NCI-H146 (cell line): ENCODE measurements around the gene AFMID.
"Not testable (repeated sequence)": the region's sequence is repeated elsewhere in the genome, so short reads cannot be mapped to it uniquely, and the experiment has no call there.

ENCODE experiments used
- DNase-seq: peaks from one replicate; lab custom pipeline; 2025; lab: John Stamatoyannopoulos, UW

The AFMID gene

DNA sequence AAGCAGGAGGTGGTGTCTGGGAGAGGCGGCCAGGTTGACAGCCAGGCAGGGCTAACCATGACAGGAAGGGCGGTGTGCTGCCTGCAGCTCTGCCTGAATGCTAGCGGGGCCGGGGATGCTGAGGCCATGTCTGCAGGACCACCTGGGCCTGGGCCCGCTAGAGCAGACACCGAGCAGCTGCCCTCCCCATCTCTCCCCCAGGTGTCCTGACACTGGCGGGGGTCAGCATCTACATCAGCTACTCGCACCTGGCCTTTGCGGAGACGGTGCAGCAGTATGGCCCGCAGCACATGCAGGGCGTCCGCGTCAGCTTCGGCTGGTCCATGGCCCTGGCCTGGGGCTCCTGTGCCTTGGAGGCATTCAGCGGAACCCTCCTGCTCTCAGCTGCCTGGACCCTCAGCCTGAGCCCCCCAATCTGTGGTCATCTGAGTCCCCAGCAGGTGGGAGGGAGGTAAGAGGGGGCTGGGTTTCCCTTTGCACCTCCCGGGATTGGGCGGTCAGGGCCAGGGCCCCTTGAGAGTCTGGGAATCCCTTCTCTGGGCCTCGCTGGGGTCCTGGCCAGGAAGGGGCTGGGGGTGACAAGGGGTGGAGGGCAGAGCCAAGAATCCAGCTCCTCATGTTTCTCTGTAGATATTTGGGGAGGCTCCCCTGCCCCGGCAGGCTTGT is 51.8 kb downstream of the AFMID start:
- no peak for DNase-seq

DNA sequence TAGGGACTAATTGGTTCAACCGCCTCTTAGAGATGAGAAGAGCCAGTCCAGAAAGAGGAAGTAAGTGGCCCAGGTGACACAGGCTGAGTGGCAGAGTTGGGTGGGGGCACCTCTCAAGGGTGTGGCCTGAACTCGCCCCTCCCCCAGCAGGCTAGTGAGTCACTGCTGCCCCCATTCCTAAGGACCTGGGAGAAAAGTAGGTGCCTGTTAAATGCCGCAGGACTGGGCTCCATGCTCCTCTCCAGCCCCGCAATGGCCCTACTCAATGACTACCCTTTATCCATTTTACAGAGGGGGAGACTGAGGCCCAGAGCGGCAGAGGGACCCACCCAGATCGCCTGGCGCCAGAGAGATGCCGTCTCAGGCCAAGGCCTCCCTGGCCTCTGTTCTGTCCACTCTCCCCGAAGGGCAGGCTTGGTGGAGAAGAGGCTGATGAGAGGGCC is 52.3 kb downstream of the AFMID start:
- DNase-seq, result no peak

DNA sequence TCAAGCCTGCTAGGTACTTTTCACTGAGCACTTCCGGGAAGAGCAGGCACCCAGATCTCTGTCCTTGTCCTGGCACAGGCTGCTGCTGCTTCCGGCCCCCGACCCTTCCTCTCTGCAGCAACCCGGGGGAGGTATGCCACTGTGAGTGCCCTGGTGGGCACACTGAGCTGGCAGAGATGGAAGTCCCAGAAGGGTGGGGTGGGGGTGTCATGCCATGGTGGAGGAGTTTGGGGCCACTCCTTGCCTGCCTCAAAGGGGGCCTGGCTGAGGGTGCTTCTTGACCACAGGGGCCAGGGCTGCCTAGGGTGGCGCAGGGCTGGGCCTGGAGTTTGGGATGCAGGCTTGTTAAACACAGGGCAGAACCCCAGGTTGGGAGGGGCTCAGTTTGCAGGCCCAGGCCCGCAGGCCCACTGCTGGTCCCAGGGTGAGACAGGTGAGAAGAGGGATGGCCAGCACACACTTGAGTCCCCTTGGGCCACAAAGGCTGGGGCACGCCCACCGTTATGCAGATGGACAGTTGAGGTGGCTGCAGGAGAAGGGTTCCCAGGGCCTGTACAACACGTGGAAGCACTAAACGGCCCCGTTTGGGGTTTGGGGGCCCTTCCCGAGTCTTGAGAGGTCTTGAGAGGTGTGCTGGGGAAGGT is 53.0 kb downstream of the AFMID start:
- no peak for DNase-seq

DNA sequence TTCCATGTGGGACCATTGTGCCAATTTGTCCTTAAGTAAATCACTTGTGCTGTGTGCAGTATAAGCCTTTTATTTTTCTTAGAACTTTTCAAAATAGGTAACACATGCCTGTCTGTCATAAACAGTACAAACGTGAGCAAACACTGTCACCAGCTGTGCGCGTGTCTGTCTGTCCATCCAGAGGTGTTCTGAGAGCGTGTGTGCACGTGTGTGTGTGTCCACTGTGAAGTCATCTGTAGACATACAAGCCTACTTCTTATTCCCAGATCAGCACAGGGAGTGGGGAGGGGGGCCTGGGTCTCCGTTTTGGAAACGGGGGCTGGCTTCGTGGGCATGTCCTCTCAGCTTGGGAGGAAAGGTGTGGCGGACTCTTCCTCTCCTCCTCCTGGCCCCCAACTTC is 53.7 kb downstream of the AFMID start:
- DNase-seq, result no peak

DNA sequence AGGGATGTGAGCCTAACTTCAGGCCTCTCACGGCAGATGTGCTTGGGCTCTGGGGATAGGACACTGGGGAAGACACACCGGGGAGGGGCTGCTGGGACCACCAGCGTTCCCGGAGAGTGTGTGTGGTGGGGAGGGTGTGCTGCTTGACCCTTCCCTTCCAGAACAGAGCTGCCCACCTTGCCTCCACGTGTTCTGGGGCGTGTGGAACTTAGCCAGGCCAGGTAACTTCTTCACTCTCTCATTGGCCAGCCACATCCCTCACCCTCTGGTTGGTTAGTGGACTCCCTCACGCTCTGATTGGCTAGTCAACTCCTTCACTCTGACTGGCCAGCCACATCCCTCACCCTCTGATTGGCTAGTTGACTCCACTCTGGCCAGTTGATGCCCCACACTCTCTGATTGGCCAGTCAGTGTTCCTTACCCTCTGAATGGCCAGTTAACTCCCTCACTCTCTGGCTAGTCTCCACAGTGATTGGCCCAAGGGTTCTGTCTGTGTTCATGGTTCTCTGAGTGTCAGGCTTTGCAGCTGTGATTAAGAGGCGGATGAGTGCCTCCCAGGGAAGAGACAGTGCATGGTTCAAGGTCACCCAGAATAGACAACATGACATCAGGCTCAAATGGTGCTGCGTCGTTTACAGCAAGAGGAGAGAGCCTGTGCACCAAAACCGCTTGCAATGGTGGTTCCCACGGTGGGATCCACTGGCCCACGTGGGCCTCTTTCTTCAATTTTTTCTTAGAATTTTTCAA is 54.3 kb downstream of the AFMID start:
- peak; percentile 34 for DNase-seq

DNA sequence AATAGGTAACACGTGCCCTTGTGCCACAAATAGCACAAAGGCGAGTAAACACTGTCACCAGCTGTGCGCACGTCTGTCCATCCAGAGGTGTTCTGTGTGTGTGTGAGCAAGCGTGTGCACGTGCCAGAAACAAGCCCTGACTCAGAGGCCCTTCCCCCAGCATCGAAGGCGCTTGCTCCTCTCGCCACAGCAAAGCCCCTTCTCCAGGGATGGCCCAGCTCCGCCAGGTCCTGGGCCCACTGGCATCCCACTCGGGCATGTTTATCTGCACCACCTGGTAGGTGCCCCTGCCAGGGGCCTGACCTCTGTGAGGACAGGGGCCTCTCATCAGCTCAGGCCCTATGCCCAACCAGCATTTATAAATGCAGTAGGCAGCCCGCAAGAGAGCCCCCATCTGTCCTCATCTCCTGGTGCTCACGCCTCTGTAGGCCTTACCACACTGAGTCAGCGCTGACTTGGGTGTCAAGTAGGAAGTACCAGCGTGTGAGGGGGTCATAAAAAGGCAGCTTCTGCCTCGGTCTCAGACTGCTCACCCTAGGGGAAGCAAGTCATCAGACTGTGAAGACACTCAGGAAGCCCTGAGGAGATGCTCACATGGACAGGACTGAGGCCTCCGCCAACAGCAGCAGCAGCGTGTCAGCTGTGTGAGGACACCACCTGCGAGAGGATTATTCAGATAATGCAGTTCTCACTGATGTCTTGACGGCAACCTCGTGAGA is 55.0 kb downstream of the AFMID start:
- DNase-seq, result no peak

DNA sequence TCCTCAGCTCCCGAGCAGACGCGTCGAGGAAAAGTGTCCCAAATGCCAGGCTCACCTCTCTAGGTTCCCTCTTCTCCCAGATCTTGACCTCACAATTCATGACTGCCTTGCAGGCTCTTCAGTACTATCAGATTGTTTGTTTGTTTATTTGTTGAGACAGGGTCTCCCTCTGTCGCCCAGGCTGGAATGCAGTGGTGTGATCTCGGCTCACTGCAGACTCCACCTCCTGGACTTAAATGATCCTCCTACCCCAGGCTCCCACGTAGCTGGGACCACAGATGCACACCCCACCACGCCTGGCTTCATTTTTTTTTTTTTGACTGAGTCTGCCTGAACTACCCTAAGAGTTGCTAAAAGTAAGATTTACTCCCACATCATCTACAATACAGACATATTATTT is 60.1 kb downstream of the AFMID start:
- no peak for DNase-seq

DNA sequence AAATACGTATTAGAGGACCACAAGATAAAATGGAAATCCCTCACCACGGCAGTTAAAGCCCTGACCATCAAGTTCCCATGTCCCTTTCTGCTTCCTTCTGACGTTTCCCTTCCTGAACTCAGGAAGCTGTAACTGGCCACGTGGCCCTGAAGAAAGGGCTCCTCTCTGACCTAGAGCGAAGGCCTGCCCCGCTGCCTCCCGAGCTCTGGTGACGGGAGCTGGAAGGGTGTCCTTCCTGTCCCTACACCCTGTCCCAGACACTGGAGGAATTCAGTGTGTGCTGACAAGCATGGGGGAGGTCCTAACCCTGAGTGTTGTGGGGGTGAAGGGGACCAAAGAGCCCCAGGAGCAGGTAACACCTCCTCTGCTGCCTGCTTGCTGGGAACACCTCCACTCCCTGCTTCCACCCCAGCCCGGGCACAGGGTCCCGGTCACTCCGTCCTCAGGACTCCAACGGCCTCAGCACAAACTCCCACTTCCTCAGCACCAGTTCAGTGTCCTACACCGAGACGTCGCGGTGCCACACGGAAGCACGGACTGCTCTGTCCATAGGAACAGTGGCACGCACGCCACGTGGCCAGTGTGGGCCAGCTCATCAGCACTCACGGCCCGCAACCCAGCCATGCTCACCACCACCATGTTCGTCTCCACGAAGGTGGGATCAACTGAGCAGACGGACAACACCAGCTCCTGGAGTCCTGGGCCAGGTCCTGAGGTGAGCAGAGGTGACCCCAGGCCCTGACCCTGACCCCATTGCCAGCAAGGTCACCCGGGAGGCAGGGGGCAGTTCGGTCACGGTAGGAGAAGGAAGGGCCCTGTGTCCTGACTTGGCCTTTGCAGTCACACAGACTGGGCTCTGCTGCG is 61.1 kb downstream of the AFMID start:
- no peak for DNase-seq

DNA sequence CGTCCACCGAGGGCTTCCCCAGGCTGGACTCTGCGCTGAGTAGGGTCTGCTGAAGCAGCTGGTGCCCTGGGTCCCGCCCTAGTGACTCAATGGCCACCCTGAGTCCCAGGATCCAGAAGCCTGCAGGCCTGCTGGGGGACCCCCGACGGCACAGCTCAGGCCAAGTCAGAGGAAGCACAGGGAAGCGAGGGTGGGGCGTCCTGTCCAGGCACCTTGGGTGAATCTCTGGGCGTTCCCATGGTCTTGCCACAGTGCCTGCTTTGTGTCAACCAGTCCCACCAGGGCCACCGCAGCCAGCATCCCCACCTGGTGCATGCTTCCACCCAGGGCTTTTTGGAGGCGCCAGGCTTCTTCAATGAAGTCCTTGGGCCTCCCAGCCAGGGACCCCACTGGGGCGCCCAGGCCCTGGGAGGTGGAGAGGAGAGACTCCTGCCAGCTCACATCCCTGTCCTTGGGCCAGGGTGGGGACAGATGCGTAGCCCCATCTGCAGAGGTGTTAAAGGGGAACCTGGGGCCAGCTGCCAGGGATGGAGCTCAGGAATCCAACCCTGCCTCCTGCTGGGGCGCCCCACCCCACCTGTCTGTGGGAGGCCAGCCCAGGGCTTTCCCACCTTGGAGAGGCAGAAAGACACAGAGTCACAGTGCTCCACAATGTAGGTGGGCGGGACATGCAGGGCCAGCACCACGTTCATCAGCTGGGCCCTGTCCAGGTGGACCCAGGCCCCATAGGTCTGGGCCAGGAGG is 62.1 kb downstream of the AFMID start:
- DNase-seq, result no peak

DNA sequence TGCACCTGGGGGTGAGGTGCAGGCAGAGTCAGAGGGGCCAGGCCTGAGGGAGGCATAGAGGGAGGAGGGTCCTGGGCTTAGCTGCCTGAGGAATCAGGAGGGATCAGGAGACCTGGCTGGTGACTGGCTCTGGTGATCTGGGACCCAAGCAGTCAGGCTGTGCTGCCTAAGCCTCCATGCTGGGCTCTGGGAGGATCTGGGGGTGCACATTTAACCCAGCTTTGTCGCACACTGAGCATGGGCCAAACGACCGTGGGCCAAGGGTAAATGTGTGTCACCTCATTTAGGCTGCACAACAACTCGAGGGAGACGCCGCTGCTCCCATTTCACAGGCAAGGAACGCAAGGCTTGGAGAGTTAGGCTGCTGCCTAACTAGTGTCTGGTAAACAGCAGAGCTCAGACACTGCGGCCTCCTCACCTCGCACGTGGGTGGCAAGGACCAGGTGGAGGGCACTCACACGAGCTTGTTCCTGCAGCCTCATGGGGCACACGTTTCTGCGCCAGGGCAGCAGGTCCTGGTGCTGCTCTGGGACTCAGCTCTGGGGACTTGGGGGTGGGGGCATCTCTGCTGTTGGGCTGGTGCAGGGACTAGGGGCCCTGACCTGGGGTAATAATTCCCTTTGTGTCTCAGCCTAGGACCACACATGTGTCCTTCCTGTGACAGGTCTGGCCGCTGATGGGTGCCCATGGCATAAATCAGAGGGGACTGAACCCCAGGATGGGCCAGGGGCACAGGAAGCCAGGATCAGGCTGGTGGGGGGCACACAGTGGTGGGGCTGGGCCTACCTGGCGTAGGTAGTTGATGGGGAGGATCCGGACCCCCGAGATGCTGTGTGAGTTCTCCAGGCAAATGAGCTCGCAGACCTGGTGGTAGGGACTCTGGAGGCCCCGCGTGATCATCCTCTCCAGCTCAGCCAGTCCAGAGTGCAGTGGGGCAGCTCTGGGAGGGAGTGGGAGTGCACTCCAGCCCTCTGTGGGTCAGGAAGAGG is 63.0 kb downstream of the AFMID start:
- DNase-seq, result no peak

DNA sequence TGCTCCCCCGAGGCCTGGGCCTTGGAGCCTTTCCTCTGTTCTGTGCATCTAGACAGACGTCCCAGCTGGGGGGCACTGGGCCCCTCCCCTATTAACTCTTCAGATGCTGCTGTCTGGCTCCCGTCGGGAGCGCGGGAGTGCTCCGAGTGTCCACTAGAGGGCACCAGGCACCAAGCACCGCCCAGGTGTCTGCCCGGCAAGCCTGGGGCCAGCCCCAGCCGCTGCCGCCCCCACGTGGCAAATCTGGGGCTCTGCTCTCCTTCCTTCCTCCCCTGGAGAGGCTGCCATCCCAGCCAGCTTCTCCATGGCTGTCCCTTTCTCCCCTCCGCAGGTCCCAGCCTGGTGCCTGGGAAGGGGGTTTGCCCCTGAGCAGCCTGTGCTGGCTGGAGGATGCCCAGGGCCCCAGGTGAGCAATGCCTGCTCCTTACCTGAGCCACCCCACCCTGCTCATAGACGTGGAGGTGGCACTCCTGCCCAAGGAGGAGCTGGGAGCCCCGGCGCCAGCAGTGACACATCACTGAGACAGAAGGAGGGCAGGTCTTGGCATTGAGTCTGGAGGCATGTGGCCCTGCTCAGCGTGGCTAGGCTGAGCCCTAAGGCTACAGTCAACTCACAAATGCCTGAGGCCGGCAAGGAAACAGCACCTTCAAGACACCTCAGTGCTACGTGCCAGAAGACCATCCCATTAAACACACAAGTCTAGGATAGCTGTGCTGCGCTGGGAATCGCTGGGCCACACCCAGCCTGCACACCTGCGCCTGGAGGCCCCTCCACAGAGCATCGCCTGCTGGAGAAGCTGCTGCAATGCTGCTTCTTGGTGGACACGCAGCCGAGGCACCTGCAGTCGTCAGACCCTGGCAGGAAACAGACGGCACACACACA is 64.0 kb downstream of the AFMID start:
- peak; percentile 83 for DNase-seq

DNA sequence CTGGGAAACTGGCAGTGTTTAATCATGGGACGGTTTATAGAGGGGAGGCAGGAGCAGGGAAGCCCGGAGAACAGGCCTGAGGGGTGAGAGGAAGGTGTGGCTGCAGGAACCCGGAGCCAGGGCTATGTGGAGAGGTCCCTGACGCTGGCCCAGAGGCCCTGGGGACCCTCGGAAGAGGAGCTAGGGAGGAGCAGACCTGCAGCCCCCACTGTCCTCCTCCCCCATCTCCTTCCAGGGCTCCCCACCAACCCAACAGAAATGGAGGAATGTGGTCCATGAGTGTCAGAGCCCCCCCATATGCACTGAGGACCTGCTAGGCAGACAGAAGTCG is 64.6 kb downstream of the AFMID start:
- no peak for DNase-seq

DNA sequence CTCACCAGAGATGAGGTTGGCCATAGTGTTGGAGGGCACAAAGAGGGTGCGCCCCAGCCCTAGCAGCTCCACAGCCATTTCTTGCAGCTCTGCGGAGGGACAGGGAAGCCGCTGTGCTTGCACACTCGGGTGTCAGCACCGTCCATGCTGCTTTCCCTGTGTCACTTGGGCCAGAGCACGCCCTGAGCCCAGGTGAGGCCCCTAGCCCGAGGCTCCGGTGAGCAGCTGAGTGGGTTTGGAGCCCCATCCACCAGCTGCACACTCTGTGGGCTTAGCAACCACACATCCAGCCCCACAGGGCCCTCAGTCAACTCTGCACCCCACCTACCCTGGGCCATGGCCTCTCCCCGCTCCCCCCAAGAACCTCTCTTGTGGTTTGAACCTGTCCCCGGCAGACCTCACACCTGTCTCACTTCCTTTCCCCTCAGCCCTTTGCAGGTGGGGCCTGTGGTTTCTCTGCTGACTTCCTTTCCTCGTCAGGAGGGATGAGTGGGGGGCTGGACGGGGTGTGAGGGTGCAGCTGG is 65.0 kb downstream of the AFMID start:
- DNase-seq, result no peak

DNA sequence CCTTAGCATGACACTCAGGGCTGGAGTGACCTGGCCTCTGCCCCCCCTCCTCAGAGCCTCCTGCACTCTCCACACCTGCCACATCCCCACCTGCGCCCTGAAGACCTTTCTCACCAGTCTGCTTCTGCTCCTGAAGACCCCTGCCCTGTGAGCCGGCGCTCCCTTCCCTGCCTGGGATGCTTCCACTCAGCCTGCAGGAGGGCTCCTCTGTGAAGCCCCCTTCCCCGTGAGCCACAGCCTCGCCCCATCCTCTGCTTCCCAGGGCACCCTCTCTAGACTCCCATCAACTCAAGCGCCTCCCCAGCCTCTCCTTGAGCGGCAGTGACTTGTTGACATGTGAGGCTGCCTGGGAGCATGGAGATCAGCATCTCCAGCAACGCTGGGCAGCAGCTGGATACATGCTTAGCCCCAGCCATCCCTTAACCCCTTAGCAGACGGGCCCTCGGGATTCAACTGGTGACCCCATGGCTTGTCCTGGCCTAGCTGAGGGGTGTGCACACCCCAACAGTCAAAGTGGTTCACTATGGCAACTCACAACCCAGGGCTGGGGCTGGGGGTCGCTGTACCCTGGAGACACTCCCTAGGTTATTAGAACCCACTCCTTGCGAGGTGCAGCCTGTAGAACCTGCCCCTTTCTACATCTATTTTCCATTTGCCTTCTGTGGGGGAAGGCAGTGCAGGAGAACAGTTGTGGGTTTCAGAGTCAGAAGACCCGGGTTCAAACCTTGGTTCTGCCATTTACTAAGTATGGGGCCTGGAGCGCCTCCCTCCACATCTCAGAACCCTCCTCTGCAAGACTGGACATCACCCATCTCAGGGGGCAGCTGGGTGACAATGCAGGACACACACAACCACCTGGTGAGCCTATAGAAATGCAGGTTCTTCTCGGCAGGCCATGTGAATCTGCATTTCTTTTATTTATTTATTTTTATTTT is 65.8 kb downstream of the AFMID start:
- DNase-seq, result no peak

DNA sequence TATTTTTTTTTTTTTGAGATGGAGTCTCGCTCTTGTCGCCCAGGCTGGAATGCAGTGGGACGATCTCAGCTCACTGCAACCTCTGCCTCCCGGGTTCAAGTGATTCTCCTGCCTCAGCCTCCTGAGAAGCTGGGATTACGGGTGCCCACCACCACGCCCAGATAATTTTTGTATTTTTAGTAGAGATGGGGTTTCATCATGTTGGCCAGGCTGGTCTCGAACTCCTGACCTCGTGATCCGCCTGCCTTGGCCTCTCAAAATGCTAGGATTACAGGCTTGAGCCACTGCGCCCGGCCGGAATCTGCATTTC is 66.4 kb downstream of the AFMID start:
- DNase-seq, result not testable (repeated sequence)

DNA sequence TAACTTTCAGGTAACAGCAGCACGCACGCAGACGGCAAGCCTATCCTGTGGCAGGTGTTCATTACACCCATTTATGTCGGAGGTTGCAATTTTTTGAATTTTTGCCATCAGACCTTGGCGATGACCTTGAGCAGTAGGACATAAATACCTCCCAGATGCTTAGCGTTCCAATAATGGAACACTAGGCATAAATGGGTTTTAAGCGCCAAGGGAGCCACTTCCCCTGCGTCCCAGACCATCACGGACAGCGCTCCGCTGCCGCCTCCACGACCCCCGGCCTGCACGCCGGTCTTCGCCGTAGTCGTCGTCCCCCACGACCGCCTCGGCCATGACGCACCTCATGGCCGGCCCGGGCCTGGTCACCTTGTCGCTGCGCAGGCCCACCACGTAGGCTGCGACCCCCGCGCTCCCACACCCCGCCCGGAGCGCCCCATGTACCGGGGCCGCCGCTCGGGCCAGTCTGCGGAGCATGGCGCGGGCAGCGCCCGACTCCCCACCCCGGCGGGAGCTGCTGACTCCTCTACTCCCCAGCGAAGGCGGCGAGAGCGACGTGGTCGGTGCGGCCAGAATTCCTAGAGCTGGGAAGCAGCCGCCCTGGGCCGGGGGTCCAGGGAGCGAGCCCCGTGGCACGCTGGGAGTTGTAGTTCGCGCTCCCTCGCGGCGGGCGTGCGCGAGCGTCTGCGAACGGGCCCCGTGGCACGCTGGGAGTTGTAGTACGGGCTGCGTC is 66.9 kb downstream of the AFMID start:
- DNase-seq, result peak; percentile 88
